HG02938 (cell line): Measurements from ENCODE around the gene ESRRB.
"Not testable (repeated sequence)": the region's sequence is repeated elsewhere in the genome, so short reads cannot be mapped to it uniquely, and the experiment has no call there.

Experiments
- ATAC-seq: cut with Tn5 transposase; IDR thresholded peaks from one replicate; pipeline ENCODE4 v1.9.1; 2021; ENCODE audit warnings: mild to moderate bottlenecking, moderate library complexity; ENCODE audit not compliant: unreplicated experiment

ESRRB gene

GRCh38 chr14:76536636-76537035, 160.7 kb downstream of the ESRRB start:
- not testable (repeated sequence) for ATAC-seq

GRCh38 chr14:76537906-76538647, 162.1 kb downstream of the ESRRB start:
- ATAC-seq: no peak

DNA sequence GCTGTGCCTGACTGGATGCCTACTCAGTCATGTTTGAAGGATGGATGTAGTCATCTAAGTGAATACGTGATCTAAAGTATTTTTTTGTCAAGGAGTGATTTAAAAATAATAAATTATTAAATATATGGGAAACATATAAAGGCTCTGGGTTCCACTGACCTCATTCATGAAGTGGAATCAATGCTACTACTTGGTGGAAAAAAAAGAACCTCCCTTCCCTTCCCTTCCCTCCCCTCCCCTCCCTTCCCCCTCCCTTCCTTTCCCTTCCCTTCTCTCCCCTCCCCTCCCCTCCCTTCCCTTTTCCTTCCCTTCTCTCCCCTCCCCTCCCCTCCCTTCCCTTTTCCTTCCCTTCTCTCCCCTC, 162.7 kb downstream of the ESRRB start:
- ATAC-seq: no peak

- no peak for ATAC-seq
Measured at GRCh38 chr14:76539130-76539529, 163.2 kb downstream of the ESRRB start.

GRCh38 chr14:76541594-76542219, 165.8 kb downstream of the ESRRB start:
- no peak for ATAC-seq

GRCh38 chr14:76546426-76547221, 170.7 kb downstream of the ESRRB start:
- no peak for ATAC-seq

- no peak for ATAC-seq
Measured at GRCh38 chr14:76547831-76548230, 171.9 kb downstream of the ESRRB start.

DNA sequence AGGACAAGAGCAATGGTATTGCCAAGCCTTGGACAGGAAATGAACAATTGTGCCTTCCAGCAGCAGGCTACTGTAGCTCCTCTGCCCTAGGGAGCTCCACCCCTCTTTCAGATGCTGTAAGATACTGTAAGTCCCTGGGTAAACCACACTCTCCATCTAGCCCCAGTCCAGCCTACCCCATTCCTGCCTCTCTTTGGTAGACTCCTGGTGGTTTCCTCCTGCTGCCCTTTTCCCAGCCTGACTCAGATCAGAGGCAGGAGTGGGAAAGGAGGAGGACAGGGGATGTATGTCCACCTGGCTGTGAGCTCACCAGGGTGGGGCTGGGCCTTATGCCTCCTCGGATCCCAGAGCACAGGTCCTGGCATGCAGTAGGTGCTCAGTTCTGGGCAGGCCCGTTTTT, 174.6 kb downstream of the ESRRB start:
- ATAC-seq: no peak

GRCh38 chr14:76551116-76551515, 175.2 kb downstream of the ESRRB start:
- no peak for ATAC-seq
